Uterus (tissue), 4 donors: Measurements from ENCODE around the gene FHIT. TPM values are rescaled to one million over a fixed set of nuclear protein-coding genes. Genes with fewer than 3 reads are reported as not detected.

Experiments
- DNase-seq, 2 donors: peaks; one replicate each; pipeline ENCODE4 v3.0.0-alpha.2; 2019 to 2020
- H3K27ac ChIP-seq, 2 donors: fragments of 200-600 bp; sonication (generic); 1 replicate in 1 of 2; 2 replicates in 1 of 2; pipeline ENCODE4 v1.5.1; 2016 to 2018
- H3K27me3 ChIP-seq, 2 donors: fragments of 200-600 bp; sonication (generic); one replicate each; pipeline ENCODE4 v1.5.1; 2018 to 2019; ENCODE audit warnings: control low read depth in 1 of 2
- H3K36me3 ChIP-seq, 2 donors: fragments of 200-600 bp; sonication (generic); one replicate each; pipeline ENCODE4 v1.5.1; 2019; ENCODE audit warnings: control low read depth in 1 of 2
- H3K4me1 ChIP-seq, 2 donors: fragments of 200-600 bp; sonication (generic); one replicate each; pipeline ENCODE4 v1.5.1; 2018 to 2019; ENCODE audit warnings: control low read depth in 1 of 2
- H3K4me3 ChIP-seq, 2 donors: fragments of 200-600 bp; sonication (generic); 1 replicate in 1 of 2; 2 replicates in 1 of 2; pipeline ENCODE4 v1.5.1; 2018 to 2019; ENCODE audit warnings: mild to moderate bottlenecking in 1 of 2
- H3K9me3 ChIP-seq, 2 donors: fragments of 200-600 bp; sonication (generic); one replicate each; pipeline ENCODE4 v1.5.1; 2019; ENCODE audit warnings: control low read depth in 1 of 2
- CTCF ChIP-seq, 4 experiments: fragments of 200-600 bp in 2 of 4; fragments of 450-650 bp in 2 of 4; sonication (generic) in 2 of 4; IDR thresholded peaks; one replicate each; pipeline ENCODE4 v1.5.1; 2016 to 2019; ENCODE audit warnings: antibody characterized with exemption in 4 of 4, mild to moderate bottlenecking in 2 of 4, moderate library complexity in 1 of 4
- POLR2A ChIP-seq, 2 donors: fragments of 450-650 bp; IDR thresholded peaks; one replicate each; pipeline ENCODE4 v1.6.1; 2016; ENCODE audit warnings: antibody characterized with exemption in 2 of 2, mild to moderate bottlenecking in 1 of 2, moderate library complexity in 1 of 2
- intact Hi-C: fragments of 100-400 bp; cut with DNase I; formaldehyde crosslinking; loops from one replicate; pipeline ENCODE4 v1.15.1; 2023; ENCODE audit warnings: low total_unique reads
- total RNA-seq, 4 donors: library from RNA; depleted of rRNA in 3 of 4; stranded (reverse); fragments of >200 nt in 3 of 4; gene quantifications; one replicate each; pipeline versions ENCODE4 v1.1.0 to v1.2.4, GENCODE V29; 2014 to 2023
- donor health status: DM: yes; HTN: yes; CAD: no.

Gene FHIT
- total RNA-seq, 4 donors from 2014 or later: 1.3 to 15.2 (median 7.3) TPM

- Histone ChIP-seq H3K27ac (no peak overlapping the region), H3K9me3 (no peaks in the 10 kb centered on the region), H3K4me3 (no peak overlapping the region), H3K36me3 (no peaks in the 10 kb centered on the region), H3K27me3 (no peaks in the 10 kb centered on the region), H3K4me1 (no peaks in the 10 kb centered on the region)
- intact Hi-C loops: loop anchor here (10.0 kb wide), 1 partner anchor 282 kb away; no protein-coding TSS in a partner anchor
- TF ChIP-seq POLR2A (IDR thresholded peaks at IDR 0.05) (no peak), CTCF (IDR thresholded peaks at IDR 0.05) (no peak)
- DNase-seq: no peak
Measured at GRCh38 chr3:59856934-59857460, 1394.3 kb downstream of the FHIT start.

GRCh38 chr3:59854061-59854709 is 1397.1 kb downstream of the FHIT start:
- TF ChIP-seq POLR2A (IDR thresholded peaks at IDR 0.05): no peak
- no peak for TF ChIP-seq CTCF (IDR thresholded peaks at IDR 0.05)
- Histone ChIP-seq H3K36me3 (no peaks in the 10 kb centered on the region), H3K27ac (no peak overlapping the region), H3K4me1 (no peaks in the 10 kb centered on the region), H3K4me3 (no peak overlapping the region), H3K9me3 (no peaks in the 10 kb centered on the region), H3K27me3 (no peaks in the 10 kb centered on the region)
- no peak for DNase-seq
- intact Hi-C loops: loop anchor here (10.0 kb wide), 1 partner anchor 279 kb away; no protein-coding TSS in a partner anchor

GRCh38 chr3:59850417-59850816 is 1400.8 kb downstream of the FHIT start:
- H3K4me1 ChIP-seq: no peaks in the 10 kb centered on the region
- TF ChIP-seq POLR2A (IDR thresholded peaks at IDR 0.05): no peak
- no peak for DNase-seq
- H3K27me3 ChIP-seq: no peaks in the 10 kb centered on the region
- H3K27ac ChIP-seq: no peak overlapping the region
- intact Hi-C loops: loop anchor here (10.0 kb wide), 1 partner anchor 276 kb away; no protein-coding TSS in a partner anchor
- no peaks in the 10 kb centered on the region for H3K36me3 ChIP-seq
- no peak overlapping the region for H3K4me3 ChIP-seq
- H3K9me3 ChIP-seq: no peaks in the 10 kb centered on the region

- Histone ChIP-seq H3K27ac (no peak overlapping the region), H3K27me3 (no peaks in the 10 kb centered on the region), H3K36me3 (no peaks in the 10 kb centered on the region), H3K4me1 (no peaks in the 10 kb centered on the region), H3K9me3 (no peaks in the 10 kb centered on the region), H3K4me3 (no peak overlapping the region)
- DNase-seq: no peak
- TF ChIP-seq CTCF (IDR thresholded peaks at IDR 0.05) (no peak), POLR2A (IDR thresholded peaks at IDR 0.05) (no peak)
- intact Hi-C loops: no loop called here
Measured at GRCh38 chr3:59845386-59845785, 1405.9 kb downstream of the FHIT start.

GRCh38 chr3:59843821-59844220 is 1407.4 kb downstream of the FHIT start:
- TF ChIP-seq CTCF (IDR thresholded peaks at IDR 0.05) (no peak), POLR2A (IDR thresholded peaks at IDR 0.05) (no peak)
- H3K36me3 ChIP-seq: no peaks in the 10 kb centered on the region
- H3K4me3 ChIP-seq: no peak overlapping the region
- no peak for DNase-seq
- H3K4me1 ChIP-seq: no peaks in the 10 kb centered on the region
- no peaks in the 10 kb centered on the region for H3K27me3 ChIP-seq
- no peak overlapping the region for H3K27ac ChIP-seq
- H3K9me3 ChIP-seq: no peaks in the 10 kb centered on the region
- intact Hi-C loops: no loop called here
